HepG2 (cell line): ENCODE measurements around the gene DNAJC28. TPM values are rescaled to one million over a fixed set of nuclear protein-coding genes. Genes with fewer than 3 reads are reported as not detected.

Experiments
- ATF4 ChIP-seq, 2 experiments: fragments of 450-650 bp in 1 of 2; sonication (generic) in 1 of 2; formaldehyde crosslinking; IDR thresholded peaks; 2 replicates each; pipeline versions ENCODE4 v1.5.0 to v1.8.0; 2020 to 2022; ENCODE audit warnings: mild to moderate bottlenecking in 1 of 2, missing genetic modification reagents in 1 of 2
- BRCA1 ChIP-seq: sonication (generic); formaldehyde crosslinking; IDR thresholded peaks from 2 replicates; pipeline ENCODE4 v1.4.0; 2020; ENCODE audit warnings: missing genetic modification reagents
- CREB3 ChIP-seq: sonication (generic); formaldehyde crosslinking; IDR thresholded peaks from 2 replicates; pipeline ENCODE4 v1.5.0; 2020; ENCODE audit warnings: missing genetic modification reagents
- HNF4G ChIP-seq, 2 experiments: sonication (generic) in 1 of 2; formaldehyde crosslinking in 1 of 2; IDR thresholded peaks; 2 replicates each; pipeline versions ENCODE4 v1.4.0 to v1.6.1; 2011 to 2020; ENCODE audit warnings: borderline replicate concordance in 2 of 2, low read depth in 2 of 2, mild to moderate bottlenecking in 2 of 2, low read length in 1 of 2, missing genetic modification reagents in 1 of 2, moderate library complexity in 1 of 2
- LBX2 ChIP-seq: sonication (generic); formaldehyde crosslinking; IDR thresholded peaks from 2 replicates; pipeline ENCODE4 v1.5.0; 2020; ENCODE audit warnings: missing genetic modification reagents, mild to moderate bottlenecking, borderline replicate concordance
- MED1 ChIP-seq: sonication (generic); formaldehyde crosslinking; IDR thresholded peaks from 2 replicates; pipeline ENCODE4 v1.4.0; 2020; ENCODE audit warnings: missing genetic modification reagents
- NFATC3 ChIP-seq: sonication (generic); formaldehyde crosslinking; IDR thresholded peaks from 2 replicates; pipeline ENCODE4 v1.5.1; 2020; ENCODE audit warnings: mild to moderate bottlenecking, missing genetic modification reagents
- NFE2 ChIP-seq: sonication (generic); formaldehyde crosslinking; IDR thresholded peaks from 2 replicates; pipeline ENCODE4 v1.4.0; 2020; ENCODE audit warnings: missing genetic modification reagents
- POGK ChIP-seq: sonication (generic); formaldehyde crosslinking; conservative IDR thresholded peaks from 2 replicates; pipeline ENCODE4 v1.8.0; 2022; ENCODE audit warnings: mild to moderate bottlenecking, moderate library complexity, missing genetic modification reagents
- PRMT3 ChIP-seq: sonication (generic); formaldehyde crosslinking; IDR thresholded peaks from 2 replicates; pipeline ENCODE4 v1.8.1; 2022; ENCODE audit warnings: low read depth, mild to moderate bottlenecking, moderate library complexity, missing genetic modification reagents, borderline replicate concordance
- PRPF4 ChIP-seq: fragments of 200-400 bp; formaldehyde crosslinking; IDR thresholded peaks from 2 replicates; pipeline ENCODE4 v1.6.1; 2016; ENCODE audit warnings: low read length, low read depth; ENCODE audit not compliant: poor library complexity, severe bottlenecking
- RARA ChIP-seq: IDR thresholded peaks from 2 replicates; pipeline ENCODE4 v1.6.1; 2016; ENCODE audit warnings: missing genetic modification reagents, missing compliant biosample characterization
- SKIL ChIP-seq: sonication (generic); formaldehyde crosslinking; IDR thresholded peaks from 2 replicates; pipeline ENCODE4 v1.8.0; 2022; ENCODE audit warnings: missing genetic modification reagents, mild to moderate bottlenecking, moderate library complexity, borderline replicate concordance
- ZFP82 ChIP-seq: sonication (generic); formaldehyde crosslinking; IDR thresholded peaks from 2 replicates; pipeline ENCODE4 v1.5.1; 2020; ENCODE audit warnings: mild to moderate bottlenecking, missing genetic modification reagents, borderline replicate concordance
- ZNF234 ChIP-seq: sonication (generic); formaldehyde crosslinking; conservative IDR thresholded peaks from 2 replicates; pipeline ENCODE4 v1.5.1; 2020; ENCODE audit warnings: mild to moderate bottlenecking, missing genetic modification reagents
- ZNF292 ChIP-seq: sonication (generic); formaldehyde crosslinking; IDR thresholded peaks from 2 replicates; pipeline ENCODE4 v1.8.1; 2022; ENCODE audit warnings: mild to moderate bottlenecking, low read depth, missing genetic modification reagents, borderline replicate concordance
- ZNF577 ChIP-seq: sonication (generic); formaldehyde crosslinking; IDR thresholded peaks from 2 replicates; pipeline ENCODE4 v1.4.0; 2020; ENCODE audit warnings: mild to moderate bottlenecking, low read depth, missing genetic modification reagents, borderline replicate concordance
- ZNF615 ChIP-seq: sonication (generic); formaldehyde crosslinking; IDR thresholded peaks from 2 replicates; pipeline ENCODE4 v1.5.0; 2020; ENCODE audit warnings: mild to moderate bottlenecking, missing genetic modification reagents, borderline replicate concordance
- ZNF761 ChIP-seq: sonication (generic); formaldehyde crosslinking; conservative IDR thresholded peaks from 2 replicates; pipeline ENCODE4 v1.4.0; 2020; ENCODE audit warnings: mild to moderate bottlenecking, missing genetic modification reagents
- ZNF891 ChIP-seq: sonication (generic); formaldehyde crosslinking; IDR thresholded peaks from 2 replicates; pipeline ENCODE4 v1.5.0; 2020; ENCODE audit warnings: mild to moderate bottlenecking, missing genetic modification reagents
- polyA plus RNA-seq, 8 experiments: library from polyadenylated mRNA; depleted of rRNA in 3 of 8; stranded (reverse) in 7 of 8; unstranded in 1 of 8; fragments of >200 nt; fragmentation: Illumina TruSeq in 4 of 8; extraction: Trizol in 4 of 8; gene quantifications; 2 replicates each; pipeline versions ENCODE4 v1.2.1 to v1.2.3, GENCODE V29; 2011 to 2016; ENCODE audit warnings: low read depth in 4 of 8, missing spikeins in 1 of 8, mixed read lengths in 1 of 8; ENCODE audit not compliant: insufficient read depth in 1 of 8
- total RNA-seq, 5 experiments: library from RNA; depleted of rRNA; stranded (reverse); fragments of >200 nt; fragmentation: Illumina TruSeq; extraction: Trizol; gene quantifications; 2 replicates each; pipeline ENCODE4 v1.2.3, GENCODE V29; 2016; ENCODE audit warnings: low read depth in 1 of 5

DNAJC28 gene
- total and polyA plus RNA-seq, 2 of the 13 experiments (the other 11 are each of a cell fraction or from before 2014, with no cell fraction given), result 1.5 to 3.3 TPM

GRCh38 chr21:33479679-33480480, 11.6 kb downstream of the DNAJC28 start, which contains the start of gene TMEM50B (continued):
- TF ChIP-seq SKIL (CRISPR knock-in tag) (0 out of 2 replicates have a peak, but pooled peaks have one; percentile 20), LBX2 (CRISPR knock-in tag) (no peak), ZNF292 (CRISPR knock-in tag) (0 out of 2 replicates have a peak, but pooled peaks have one; percentile 33), NFATC3 (CRISPR knock-in tag) (no peak), POGK (no peak; the same call in none of the 2 replicates), ZNF891 (CRISPR knock-in tag) (no peak), ZNF577 (CRISPR knock-in tag) (no peak), PRMT3 (no peak), ZFP82 (CRISPR knock-in tag) (no peak), ZNF615 (CRISPR knock-in tag) (no peak), MED1 (CRISPR knock-in tag) (peak; percentile 32), HNF4G (IDR thresholded peaks at IDR 0.05; ENCODE audit: borderline replicate concordance, low read depth, low read length) (no peak), HNF4G (CRISPR knock-in tag; IDR thresholded peaks at IDR 0.05; ENCODE audit: borderline replicate concordance, low read depth) (peak; percentile 31; the same call in 1 of the 2 replicates), ZNF761 (CRISPR knock-in tag) (no peak), RARA (no peak), PRPF4 (no peak), ZNF234 (CRISPR knock-in tag) (peak; percentile 91; the same call in 1 of the 2 replicates), CREB3 (CRISPR knock-in tag) (no peak), NFE2 (CRISPR knock-in tag) (no peak), BRCA1 (CRISPR knock-in tag) (peak; percentile 49; the same call in 1 of the 2 replicates), ATF4 (CRISPR knock-in tag; IDR thresholded peaks at IDR 0.05) (peak in 1 of 2 experiments; percentile 59; a peak in 1 of 4 replicates)
